Stimulated activated CD4-positive, alpha-beta T cell treated with anti-CD3 and anti-CD28 coated beads, Interleukin-1b, Interleukin-23, amount 100 ng/mL, for 24 hours (primary cell): ENCODE data around the gene MIA.
"Not testable (repeated sequence)": the region's sequence is repeated elsewhere in the genome, so short reads cannot be mapped to it uniquely, and the experiment has no call there.

ENCODE experiments used
- DNase-seq, 4 experiments: peaks; one replicate each; pipeline ENCODE4 v3.0.0-alpha.2; 2020; ENCODE audit warnings: low read depth in 4 of 4, low spot score in 1 of 4

MIA gene

GRCh38 chr19:40777937-40778705 lies 2.8 kb downstream of the MIA start, which contains the start of gene RAB4B:
Gene RAB4B (plus strand): TSS chr19:40778247. CDS start chr19:40778376, 129 bp downstream.
- DNase-seq: peak; percentile 98 to 100 (median 98)

- DNase-seq: no peak
These were observed 3.5 kb downstream of the MIA start for GRCh38 chr19:40778706-40779284.

GRCh38 chr19:40780582-40780981 lies 5.3 kb downstream of the MIA start:
- no peak for DNase-seq

GRCh38 chr19:40781140-40781539 lies 5.8 kb downstream of the MIA start:
- DNase-seq: no peak

- no peak for DNase-seq
These were observed 8.4 kb downstream of the MIA start for GRCh38 chr19:40783711-40784110.

- not testable (repeated sequence) for DNase-seq
These were observed 8.8 kb downstream of the MIA start for GRCh38 chr19:40784146-40784545.

- no peak for DNase-seq
These were observed 10.2 kb downstream of the MIA start for GRCh38 chr19:40785526-40785925.

GRCh38 chr19:40786060-40787037 lies 11.0 kb downstream of the MIA start:
- no peak for DNase-seq

GRCh38 chr19:40791349-40791748 lies 16.0 kb downstream of the MIA start:
- no peak for DNase-seq

GRCh38 chr19:40791996-40792395 lies 16.7 kb downstream of the MIA start:
- no peak for DNase-seq

GRCh38 chr19:40797166-40797962 lies 22.0 kb downstream of the MIA start:
- no peak for DNase-seq

- DNase-seq: peak in 1 of 4 experiments; percentile 52
These were observed 22.8 kb downstream of the MIA start for GRCh38 chr19:40797963-40798682.

GRCh38 chr19:40798683-40799557 lies 23.6 kb downstream of the MIA start, which contains the start of gene EGLN2:
Gene EGLN2 (plus strand): TSS chr19:40799191. CDS start chr19:40800573, 1,382 bp downstream.
- peak; percentile 99 to 100 (median 100) for DNase-seq

GRCh38 chr19:40799558-40800338 lies 24.4 kb downstream of the MIA start:
- no peak for DNase-seq

GRCh38 chr19:40800339-40800996 lies 25.1 kb downstream of the MIA start:
- DNase-seq: no peak

GRCh38 chr19:40800997-40801377 lies 25.7 kb downstream of the MIA start:
- DNase-seq: no peak

GRCh38 chr19:40801426-40802299 lies 26.3 kb downstream of the MIA start:
- DNase-seq: no peak
